Frontal cortex (tissue), 4 donors: Measurements from ENCODE around the gene COPE. TPM values are rescaled to one million over a fixed set of nuclear protein-coding genes. Genes with fewer than 3 reads are reported as not detected.

ENCODE experiments used
- DNase-seq, 2 donors: peaks; one replicate each; pipeline ENCODE4 v3.0.0; 2012; ENCODE audit warnings: low spot score in 2 of 2
- FAIRE-seq: peaks from 2 replicates; lab custom pipeline; 2012; peaks lifted over from hg19 to GRCh38; lab: Jason Lieb, UNC
- total RNA-seq: library from RNA; depleted of rRNA; stranded (reverse); fragments of >200 nt; gene quantifications from one replicate; pipeline ENCODE4 v1.2.3, GENCODE V29; 2014
- donor health status: control.
- donor health status: control.
- donor health status: control.

Gene COPE
- total RNA-seq, 1 donor from 2014 or later = 92.5 TPM

DNA sequence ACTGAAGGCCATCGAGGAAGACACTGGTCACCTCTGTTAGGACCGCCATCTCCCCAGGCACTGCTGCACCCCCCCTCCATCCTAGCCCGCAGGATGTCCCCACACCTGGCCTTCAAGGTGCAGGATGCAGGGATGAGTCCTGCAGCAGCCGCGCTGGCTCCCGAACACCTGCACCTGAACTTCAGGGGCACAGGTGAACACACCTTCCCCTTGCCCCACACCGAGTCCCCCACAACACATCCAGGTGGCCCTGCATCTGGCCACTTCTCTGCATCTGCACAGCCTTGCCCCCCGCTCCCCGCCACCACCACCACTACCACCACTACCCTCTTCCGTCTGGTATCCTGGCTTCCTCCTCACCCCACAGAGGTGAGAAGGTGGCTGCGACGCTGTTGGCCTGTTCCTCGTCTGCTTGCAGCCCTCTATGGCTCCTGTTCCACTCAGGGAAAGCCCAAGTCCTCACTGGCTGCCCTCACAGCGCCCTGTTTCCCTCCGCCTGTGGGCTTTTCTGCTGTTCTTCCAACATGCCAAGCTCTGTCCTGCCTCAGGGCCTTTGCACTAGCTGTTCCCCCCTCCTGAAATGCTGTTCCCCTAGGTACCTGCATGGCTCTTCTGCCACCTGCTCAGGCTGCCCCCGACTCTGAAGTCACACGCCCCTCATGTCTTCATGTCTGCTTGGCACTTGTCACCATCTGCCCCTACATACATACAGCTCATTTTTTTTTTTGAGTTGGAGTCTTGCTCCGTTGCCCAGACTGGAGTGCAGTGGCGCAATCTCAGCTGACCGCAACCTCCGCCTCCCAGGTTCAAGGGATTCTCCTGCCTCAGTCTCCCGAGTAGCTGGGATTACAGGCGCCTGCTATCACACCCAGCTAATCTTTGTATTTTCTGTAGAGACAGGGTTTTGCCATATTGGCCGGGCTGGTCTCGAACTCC is 21.8 kb downstream of the COPE start:
- DNase-seq (no peak), FAIRE-seq (no peak)

DNA sequence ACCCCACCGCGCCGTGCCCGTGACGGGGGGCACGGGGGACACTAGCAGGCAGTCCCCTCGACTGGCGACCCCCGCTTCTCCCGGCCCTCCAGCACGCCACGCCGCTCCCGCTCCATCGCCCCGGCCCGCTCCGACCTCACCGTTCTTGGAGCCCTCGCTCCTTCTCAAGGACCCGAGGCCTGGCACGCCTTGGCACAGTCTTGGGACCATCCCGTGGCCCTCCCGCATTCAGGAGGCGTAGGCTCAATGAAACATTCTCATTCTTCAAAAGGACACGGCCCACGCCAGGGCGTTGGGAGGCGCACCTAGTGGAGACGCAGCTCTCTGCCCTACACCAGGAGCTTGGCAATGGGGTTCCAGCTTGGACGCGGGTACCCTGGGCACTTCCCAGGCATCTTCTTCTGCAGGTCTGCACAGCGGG is 22.8 kb downstream of the COPE start:
- DNase-seq = peak; percentile 57 to 72
- FAIRE-seq = no peak

DNA sequence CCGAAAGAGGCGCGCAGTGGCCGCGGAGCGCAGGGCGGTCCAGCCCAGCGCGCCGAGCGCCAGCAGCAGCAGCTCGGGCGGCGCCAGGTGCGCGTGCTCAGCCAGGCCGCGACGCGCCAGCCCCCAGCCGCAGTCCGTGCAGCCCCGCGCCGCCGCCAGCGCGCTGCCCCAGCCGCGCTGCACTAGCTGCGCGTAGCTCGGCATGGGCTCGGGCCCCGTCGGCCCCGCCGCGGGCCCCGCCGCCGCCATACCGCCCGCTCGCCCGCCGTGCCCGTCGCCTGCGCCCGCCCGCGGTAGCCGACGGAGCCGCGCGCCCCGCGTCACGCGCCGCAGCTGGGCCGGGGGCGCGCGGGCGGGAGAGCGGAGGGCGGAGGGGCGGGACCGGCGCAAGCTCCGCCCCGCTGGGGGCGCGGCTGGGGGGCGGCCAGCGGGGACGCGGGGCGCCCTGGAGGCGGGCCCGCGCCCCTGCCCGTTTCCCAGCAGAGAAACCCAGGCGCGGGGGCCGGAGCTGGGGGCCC is 23.3 kb downstream of the COPE start, which contains the start of gene CERS1:
TSS of gene CERS1 (minus strand) at position 335 of the 518 bp plus-strand sequence. CDS start at position 249, 86 bp downstream.
- no peak for FAIRE-seq
- peak; percentile 91 to 96 for DNase-seq

DNA sequence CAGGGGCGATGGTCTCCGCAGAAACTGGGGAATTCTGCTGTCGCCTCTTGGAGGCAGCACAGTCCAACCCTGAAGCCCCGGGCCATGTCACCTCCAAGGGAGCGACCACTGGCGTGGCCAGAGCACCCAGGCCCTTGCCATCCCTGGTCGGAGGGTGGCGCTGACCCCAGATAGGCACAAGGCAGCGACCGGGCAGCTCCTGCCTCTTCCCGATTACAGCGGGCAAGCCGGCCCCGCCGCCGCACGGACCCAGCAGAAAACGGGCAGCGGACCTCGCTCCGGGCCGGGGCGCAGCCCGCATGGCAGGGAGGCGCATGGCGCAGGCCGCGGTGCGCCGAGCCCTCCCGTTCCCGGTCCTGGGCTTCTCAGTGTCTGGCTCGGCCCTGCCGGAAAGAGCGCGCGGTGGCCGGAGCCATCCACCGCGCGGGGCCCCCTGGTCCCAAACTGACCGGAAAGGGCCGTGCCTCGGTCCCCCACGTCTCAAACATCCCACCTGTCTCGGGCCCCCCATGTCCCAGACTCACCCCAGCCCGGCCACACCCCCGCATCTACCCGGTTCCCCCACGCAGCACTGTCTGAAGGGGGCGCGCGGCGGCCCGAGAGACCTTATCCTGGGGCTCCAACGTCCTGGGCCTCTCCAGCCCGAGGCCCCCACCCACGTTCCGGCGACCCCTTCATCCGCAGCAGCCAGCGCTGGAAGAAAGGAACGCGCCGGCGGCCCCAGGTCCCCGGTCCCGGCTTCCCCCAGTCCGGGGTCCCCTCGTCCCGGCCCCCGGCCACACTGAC is 24.0 kb downstream of the COPE start:
- DNase-seq (peak; percentile 83 to 93), FAIRE-seq (no peak)

DNA sequence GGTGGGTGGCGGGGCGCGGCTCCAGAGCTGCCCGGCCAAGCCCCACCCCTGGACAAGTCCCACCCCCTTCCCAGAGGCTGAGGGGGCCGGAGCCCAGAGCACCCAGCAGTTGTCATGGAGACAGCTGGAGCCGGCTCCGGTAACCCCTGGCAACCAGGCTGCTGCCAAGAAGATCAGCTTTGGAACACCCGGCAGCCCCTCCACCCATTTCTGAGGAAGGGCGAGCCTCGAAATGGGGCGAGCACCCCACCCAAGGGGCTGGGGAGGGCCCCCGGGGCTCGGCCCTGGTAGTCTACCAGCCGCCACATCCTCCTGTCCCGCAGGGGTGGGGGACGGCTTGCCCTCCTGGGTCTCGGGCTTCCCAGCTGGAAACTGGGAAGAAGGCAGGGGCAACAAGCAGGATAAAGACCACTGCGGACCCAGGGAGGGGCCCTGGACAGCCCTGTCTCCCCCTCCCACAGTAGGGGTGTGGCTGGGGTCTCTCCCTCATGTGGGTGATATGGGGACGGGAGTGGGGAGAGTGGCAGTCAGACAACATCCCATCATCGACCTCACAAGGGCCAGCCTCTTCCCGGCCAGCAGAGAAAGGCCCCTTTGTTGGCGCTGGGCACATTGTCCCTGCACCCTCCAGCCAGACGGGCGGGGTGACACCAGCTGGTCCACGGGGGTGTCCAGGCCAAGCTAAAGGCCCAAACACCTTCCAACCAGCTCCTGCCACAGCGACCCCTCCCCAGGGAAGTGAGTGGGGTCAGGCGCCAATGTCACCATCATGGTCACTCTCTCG is 24.7 kb downstream of the COPE start:
- no peak for FAIRE-seq
- peak; percentile 97 to 98 for DNase-seq

DNA sequence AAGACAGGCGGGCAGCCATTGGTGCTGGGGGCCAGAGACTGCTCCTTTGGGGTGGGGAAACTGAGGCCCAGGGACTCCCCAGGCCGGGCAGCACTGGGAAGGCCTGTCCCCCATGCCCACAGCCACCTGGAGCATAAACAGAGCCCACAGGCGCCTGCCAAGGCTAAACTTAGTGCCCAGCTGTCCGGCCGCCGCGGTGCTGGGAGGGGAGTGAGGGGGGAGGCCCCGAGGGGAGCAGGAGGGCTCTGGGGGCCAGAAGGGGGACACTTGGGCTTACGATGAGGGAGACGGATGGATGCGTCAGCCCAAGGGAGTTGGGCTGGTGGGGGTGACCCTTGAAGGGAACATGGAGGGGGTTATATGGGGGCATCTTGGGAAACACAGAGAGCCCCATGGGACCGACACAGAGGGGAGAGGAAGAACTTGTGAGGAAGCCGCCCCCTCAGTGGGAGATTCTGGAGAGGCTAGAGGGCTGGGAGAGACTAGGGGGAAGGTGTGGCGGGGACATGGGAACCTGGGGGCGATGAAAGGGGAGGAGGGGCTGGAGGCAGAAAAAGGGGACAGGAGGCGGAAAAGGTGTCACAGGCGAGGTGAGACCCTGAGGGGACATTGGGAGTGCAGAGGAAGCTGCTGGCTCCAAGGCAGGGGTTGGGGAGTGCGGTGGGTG is 25.5 kb downstream of the COPE start:
- DNase-seq = no peak
- FAIRE-seq = no peak

DNA sequence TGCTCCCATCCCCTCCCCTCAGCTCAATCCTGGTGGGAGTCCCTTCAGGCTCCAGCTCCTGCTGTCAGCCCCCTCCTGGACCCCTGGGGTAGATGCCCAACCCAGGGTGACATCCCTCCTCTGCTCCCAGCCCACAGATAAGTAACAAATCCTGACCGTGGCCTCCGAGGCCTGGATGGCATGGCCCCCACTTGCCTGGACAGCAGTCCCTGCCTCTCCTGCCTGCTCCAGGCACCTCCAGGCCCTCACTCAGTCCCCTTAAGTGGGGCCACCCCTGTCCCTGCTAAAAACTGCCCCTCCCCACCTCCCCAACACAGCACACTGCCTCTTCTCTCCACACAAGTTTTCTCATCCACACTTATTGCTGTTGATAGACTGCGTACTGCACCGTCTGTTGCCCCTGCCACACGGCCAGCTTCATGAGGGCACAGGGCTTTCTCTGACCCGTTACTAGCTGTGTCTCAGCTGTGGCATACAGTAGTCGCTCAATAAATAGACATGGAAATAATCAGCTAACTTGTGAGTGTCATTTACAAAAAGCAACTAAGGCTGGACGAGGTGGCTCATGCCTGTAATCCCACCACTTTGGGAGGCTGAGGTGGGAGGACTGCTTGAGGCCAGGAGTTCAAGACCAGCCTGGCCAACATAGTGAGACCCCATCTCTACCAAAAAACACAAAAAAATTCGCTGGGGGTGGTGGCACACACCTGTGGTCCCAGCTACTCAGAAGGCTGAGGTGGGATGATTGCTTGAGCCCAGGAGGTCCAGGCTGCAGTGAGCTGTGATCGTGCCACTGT is 29.0 kb downstream of the COPE start:
- FAIRE-seq (no peak), DNase-seq (no peak)

DNA sequence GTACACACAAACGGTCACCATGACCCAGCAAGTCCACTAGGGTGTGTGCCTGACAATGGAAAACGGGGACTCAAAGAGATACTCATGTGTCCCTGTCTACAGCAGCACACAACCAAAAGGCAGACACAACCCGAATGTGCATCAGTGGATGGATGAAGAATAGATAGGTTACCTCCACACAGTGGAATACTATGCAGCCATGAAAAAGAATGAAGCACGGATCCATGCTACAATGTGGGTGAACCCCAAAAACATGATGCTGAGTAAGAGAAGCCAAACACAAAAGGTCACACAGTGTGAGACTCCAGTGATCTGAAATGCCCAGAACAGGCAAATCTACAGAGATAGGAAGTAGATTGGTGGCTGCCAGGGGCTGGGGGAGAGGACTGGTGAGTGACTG is 32.2 kb downstream of the COPE start:
- FAIRE-seq = no peak

DNA sequence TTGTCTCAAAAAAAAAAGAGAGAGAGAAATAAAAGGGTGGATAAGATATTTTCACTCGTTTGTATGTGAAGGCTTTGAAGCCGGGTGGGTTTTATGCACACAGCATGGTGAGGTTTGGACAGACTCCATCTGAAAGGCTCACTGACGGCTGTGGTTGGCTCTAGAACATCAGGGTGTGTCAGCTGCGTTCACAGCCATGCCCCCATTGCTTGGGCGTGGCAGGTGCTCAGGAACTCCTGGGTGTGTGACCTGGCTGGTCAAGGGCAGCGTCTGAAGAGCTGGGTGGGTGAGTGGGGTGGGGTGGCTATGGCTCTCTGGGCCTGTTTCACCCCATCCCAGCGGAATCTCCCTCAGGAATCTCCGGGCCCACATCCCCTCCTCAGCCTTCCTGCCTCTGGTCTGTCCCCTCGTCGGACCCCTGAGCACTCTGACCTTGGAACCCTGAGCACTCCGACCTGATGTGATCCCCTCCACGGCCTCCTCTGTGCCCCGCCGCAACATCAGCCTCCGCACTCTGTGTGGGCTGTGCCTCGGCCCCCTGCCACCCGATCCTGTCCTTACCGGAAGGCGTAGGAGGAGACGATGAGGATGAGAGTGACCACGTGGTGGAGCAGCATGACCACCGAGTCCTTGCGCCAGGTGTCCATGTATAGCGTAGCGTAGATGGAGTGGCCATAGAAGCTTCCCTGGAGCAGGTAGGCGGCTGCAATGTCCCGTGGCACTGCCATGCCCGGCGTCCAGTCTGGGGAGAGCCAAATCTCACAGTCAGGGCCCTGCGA is 35.5 kb downstream of the COPE start:
- no peak for FAIRE-seq
- no peak for DNase-seq

More for the DNA sequence above, 32.2 kb downstream of the COPE start:
- DNase-seq = no peak

DNA sequence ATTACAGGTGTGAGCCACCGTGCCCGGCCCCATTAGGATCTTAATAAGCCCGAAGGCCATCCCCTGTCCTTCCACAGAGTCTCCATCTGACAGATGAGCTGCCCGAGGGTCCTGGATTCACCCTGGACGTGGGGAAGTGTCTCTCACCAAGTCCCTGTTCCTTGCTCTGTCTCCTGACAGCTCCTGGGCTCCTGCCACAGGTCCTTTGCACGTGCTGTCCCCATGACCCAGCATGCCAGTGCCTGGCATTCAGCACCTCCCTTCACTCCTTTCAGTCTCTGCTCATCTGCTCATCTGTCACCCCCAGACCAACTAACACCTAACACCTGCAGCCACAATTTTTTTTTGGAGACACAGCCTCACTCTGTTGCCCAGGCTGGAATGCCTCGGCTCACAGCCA is 37.7 kb downstream of the COPE start:
- FAIRE-seq (no peak), DNase-seq (no peak)

DNA sequence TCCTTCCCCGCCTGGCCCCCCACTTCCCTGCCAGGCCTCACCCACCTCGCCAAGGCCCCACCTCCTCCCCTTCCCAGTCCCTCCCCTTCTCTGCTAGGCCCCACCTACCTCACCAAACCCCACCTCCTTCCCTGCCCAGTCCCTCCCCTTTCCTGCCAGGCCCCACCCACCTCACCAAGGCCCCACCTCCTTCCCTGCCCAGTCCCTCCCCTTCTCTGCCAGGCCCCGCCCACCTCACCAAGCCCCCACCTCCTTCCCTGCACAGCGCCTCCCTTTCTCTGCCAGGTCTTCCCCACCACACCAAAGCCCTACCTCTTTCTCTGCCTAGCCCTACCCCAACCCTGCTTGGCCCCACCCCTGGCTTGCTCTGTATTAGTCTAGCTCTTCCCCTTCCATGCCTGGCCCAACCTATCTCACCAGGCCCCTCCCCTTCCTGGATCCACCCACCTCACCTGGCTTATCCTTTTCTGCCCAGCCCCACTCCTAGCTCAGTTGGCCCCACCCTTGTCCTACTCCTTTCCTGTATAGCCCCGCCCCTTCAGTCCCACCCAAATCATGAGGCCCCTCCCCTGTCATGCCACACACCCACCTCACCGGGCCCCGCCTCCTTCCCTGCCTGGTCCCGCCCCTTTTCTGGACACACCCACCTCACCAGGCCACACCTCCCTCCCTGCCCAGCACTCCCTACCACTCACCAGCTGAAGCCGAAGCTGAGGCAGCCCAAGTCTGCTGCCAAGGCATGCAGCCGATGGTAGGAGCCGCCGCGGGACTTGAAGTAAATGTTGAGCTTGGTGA is 39.4 kb downstream of the COPE start:
- DNase-seq = no peak

DNA sequence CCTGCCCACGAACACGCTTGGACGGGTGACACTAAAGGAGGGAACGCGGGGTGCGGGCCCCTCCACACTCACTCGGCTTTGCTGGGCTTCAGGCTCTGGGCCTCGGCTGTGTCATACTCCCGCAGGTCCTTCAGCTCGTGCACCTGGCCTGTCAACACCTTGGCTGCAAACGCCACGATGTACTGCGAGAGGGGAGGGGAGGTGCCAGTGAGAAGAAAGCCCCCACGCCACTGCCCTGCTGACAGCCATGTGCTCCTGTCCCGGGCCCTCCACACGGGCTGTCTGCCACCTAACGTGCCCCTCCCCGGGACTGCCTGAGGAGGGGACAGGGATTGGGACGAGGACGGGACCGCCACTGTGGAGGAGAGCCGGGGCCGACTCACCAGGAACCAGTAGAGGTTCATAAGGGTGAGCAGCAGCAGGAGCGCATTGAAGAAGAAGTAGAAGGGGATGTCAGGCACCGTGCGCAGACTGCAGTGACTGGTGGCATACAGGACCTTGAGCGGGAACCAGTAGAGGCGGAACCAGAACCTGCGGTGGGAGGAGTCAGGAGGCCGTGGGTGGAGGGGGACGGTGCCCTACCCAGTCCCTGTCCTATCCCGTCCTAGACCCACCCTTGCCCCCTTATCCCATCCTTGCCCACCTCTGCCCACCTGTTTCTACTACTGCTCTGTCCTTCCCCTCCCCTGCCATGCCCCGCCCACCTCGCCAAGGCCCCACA is 40.2 kb downstream of the COPE start:
- no peak for FAIRE-seq
- no peak for DNase-seq

More for the DNA sequence above, 39.4 kb downstream of the COPE start:
- FAIRE-seq = no peak

DNA sequence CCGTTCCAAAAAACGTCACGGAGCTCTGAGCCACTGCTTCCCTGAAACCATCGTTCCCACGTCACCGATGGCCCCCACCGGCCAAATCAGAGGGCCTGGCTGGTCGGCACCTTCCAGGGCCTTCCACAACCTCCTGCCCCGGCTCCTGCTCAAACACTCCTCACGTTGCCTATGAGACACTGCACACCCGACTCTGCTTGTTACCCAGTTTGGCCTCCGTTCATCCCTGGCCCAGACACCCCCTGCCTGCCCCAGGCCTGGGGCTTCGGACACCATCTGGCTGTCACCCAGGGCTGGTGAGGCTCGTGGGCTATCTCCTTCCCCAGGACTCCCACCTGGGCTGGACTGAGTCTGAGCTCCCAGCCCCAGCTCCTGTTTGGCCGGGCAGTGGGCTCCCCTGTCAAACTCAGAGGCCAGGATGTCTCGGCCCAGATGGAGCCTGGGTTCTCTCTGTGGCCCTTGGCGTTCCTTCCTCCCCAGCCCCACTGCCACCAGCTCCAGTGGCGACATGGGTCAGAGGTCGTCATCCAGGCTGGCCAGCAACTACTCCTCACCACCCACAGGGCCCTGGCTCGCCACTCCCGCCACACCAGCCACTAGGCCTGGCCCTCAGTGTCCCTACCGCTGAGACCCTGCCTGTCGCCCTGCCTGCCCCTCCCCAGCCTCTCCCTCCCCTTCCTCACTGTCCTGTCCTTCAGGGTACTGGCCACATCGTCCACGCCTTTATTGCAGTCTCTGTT is 41.0 kb downstream of the COPE start:
- no peak for DNase-seq
- FAIRE-seq = no peak

DNA sequence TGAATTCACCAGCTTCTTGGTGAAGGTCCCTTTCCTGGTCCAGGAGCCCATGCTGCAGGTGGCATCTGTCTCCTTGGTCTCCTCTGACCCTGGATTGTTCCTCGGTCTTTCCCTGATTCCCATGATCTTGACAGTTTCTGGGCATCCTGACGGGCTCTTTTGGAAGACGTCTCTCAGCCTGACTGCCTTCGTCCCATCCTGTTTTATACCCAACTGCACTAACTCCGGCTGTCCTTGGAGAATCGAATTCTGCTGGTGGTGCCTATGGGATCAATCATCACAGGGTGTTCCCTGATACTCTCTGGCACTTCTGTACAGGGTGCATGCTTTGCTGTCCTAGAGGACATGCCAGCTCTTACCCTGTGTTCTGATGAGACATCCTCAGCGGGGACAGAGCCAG is 42.3 kb downstream of the COPE start:
- DNase-seq = no peak
- no peak for FAIRE-seq

DNA sequence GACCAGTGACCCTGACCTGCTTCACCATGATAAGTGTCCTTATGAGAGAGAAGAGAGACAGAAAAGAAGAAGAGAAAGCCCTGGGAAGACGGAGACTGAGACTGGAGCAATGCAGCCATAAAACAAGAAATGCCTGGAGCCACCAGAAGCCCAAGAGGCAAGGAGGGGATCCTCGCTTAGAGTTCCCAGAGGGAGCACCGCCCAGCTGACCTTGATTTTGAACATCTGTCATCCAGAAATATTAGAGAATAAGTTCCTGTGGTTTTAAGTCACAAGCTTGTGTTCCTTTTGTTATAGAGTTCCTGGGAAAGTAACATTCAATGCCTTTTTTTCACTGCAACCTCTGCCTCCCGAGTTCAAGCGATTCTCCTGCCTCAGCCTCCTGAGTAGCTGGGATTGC is 43.5 kb downstream of the COPE start:
- FAIRE-seq (no peak), DNase-seq (no peak)

DNA sequence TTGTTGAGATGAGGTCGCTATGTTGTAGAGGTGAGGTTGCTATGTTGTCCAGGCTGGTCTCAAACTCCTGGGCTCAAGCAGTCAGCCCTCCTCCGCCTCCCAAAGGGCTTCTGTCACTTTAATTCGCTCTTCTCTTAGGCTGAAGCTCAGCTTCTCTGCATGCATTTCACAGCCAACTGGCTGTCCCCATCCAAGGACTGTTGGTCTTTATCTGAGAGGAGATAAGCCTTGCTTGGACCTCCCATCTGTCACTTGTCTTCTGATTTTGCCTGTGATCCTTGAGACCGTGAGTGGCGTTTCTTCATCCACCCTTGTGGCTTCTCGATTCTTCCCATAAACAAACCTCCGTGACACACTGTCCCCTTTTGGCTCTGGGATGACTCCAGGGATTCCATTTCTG is 47.6 kb downstream of the COPE start:
- DNase-seq (no peak), FAIRE-seq (no peak)
